ENCODE measurements around the gene SNCG.

- TF ChIP-seq CTCF (conservative IDR thresholded peaks at IDR 0.05 in 1 of 2, IDR thresholded peaks at IDR 0.05 in 1 of 2; ENCODE audit: extremely low read depth in 1 of 2, insufficient read depth in 1 of 2, low read depth in 1 of 2, low read length in 2 of 2) = no peak
- no peak for TF ChIP-seq EZH2 (IDR thresholded peaks at IDR 0.05; ENCODE audit: borderline replicate concordance, low read length)
These were observed 14.4 kb downstream of the SNCG start for GRCh38 chr10:86972613-86973380.
